ENCODE results near the gene VPS25.

The VPS25 gene

GRCh38 chr17:42782166-42783061 is 9.2 kb downstream of the VPS25 start:
- no peak overlapping the region for H3K4me2 ChIP-seq

GRCh38 chr17:42783062-42783790 is 10.0 kb downstream of the VPS25 start:
- Histone ChIP-seq H3K27ac (no peak overlapping the region), H3K9ac (no peak overlapping the region), H3K4me2 (no peak overlapping the region), H3K9me3 (peaks cover 4% of the 10 kb centered on the region; the same call in 1 of the 2 replicates), H4K20me1 (peaks cover 48% of the 10 kb centered on the region; the same call in 1 of the 2 replicates), H3K4me1 (peaks cover 9% of the 10 kb centered on the region; the same call in 1 of the 2 replicates), H3K36me3 (peaks cover 19% of the 10 kb centered on the region; the same call in 1 of the 2 replicates), H3K27me3 (peaks cover 96% of the 10 kb centered on the region), H3K4me3 (no peak overlapping the region)
- no peak for TF ChIP-seq Cebpa-rat (IDR thresholded peaks at IDR 0.05)

More at GRCh38 chr17:42782166-42783061, 9.2 kb downstream of the VPS25 start:
- H3K4me3 ChIP-seq = no peak overlapping the region
- H3K9ac ChIP-seq = no peak overlapping the region
- H3K27ac ChIP-seq = no peak overlapping the region
- H3K9me3 ChIP-seq = peaks cover 4% of the 10 kb centered on the region; the same call in 1 of the 2 replicates
- H4K20me1 ChIP-seq = peaks cover 53% of the 10 kb centered on the region; the same call in 1 of the 2 replicates
- peaks cover 26% of the 10 kb centered on the region; the same call in 1 of the 2 replicates for H3K36me3 ChIP-seq
- peaks cover 9% of the 10 kb centered on the region; the same call in 1 of the 2 replicates for H3K4me1 ChIP-seq
- no peak for TF ChIP-seq Cebpa-rat (IDR thresholded peaks at IDR 0.05)
- peaks cover 98% of the 10 kb centered on the region for H3K27me3 ChIP-seq

DNA sequence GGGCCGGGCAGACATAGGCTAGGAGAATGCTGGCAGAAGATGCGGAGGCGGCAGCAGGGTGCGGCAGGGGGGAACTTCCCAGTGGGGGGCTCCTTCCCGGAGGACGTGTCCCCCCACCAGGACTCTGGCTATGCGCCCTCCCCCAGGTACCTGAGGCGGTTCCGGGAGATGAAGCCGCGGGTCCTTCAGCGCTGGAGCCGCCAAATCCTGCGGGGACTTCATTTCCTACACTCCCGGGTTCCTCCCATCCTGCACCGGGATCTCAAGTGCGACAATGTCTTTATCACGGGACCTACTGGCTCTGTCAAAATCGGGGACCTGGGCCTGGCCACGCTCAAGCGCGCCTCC is 10.5 kb downstream of the VPS25 start:
- Histone ChIP-seq H3K27ac (no peak overlapping the region), H3K27me3 (peaks cover 91% of the 10 kb centered on the region), H4K20me1 (peaks cover 48% of the 10 kb centered on the region; the same call in 1 of the 2 replicates), H3K9me3 (peaks cover 4% of the 10 kb centered on the region; the same call in 1 of the 2 replicates), H3K36me3 (peaks cover 13% of the 10 kb centered on the region; the same call in 1 of the 2 replicates), H3K4me3 (no peak overlapping the region), H3K4me2 (no peak overlapping the region), H3K4me1 (peaks cover 9% of the 10 kb centered on the region; the same call in 1 of the 2 replicates), H3K9ac (no peak overlapping the region)
- TF ChIP-seq Cebpa-rat (IDR thresholded peaks at IDR 0.05) = no peak

DNA sequence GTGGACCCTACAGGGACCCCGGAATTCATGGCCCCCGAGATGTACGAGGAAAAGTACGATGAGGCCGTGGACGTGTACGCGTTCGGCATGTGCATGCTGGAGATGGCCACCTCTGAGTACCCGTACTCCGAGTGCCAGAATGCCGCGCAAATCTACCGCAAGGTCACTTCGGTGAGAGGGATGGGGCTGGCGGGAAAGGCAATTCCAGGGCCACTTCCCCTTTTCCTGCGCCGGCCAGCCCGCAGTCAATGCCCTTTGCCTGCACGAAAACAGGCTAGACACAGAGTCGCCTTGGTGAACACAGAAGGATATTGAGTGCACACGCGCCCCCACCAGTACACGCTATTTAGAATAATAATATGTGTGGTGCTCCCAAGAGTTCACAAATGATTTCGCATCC is 11.2 kb downstream of the VPS25 start:
- Histone ChIP-seq H3K9ac (no peak overlapping the region), H3K4me3 (no peak overlapping the region), H3K4me2 (no peak overlapping the region), H3K36me3 (peaks cover 7% of the 10 kb centered on the region; the same call in 1 of the 2 replicates), H3K4me1 (peaks cover 9% of the 10 kb centered on the region; the same call in 1 of the 2 replicates), H4K20me1 (peaks cover 43% of the 10 kb centered on the region; the same call in 1 of the 2 replicates), H3K27me3 (peaks cover 84% of the 10 kb centered on the region), H3K9me3 (peaks cover 4% of the 10 kb centered on the region; the same call in 1 of the 2 replicates), H3K27ac (no peak overlapping the region)
- no peak for TF ChIP-seq Cebpa-rat (IDR thresholded peaks at IDR 0.05)

- no peak overlapping the region for H3K9ac ChIP-seq
- no peak for TF ChIP-seq Cebpa-rat (IDR thresholded peaks at IDR 0.05)
Measured at GRCh38 chr17:42784811-42785592, 11.8 kb downstream of the VPS25 start.

DNA sequence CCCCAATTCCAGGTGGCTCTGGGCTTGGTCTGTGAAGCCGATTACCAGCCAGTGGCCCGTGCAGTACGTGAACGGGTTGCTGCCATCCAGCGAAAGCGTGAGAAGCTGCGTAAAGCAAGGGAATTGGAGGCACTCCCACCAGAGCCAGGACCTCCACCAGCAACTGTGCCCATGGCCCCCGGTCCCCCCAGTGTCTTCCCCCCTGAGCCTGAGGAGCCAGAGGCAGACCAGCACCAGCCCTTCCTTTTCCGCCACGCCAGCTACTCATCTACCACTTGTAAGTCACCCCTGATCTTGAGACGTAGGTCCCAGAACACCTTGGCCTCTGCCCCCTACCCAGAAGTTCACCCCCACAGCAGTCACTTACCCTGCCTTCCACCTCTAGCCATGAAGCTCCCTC is 14.0 kb downstream of the VPS25 start:
- Histone ChIP-seq H3K9me3 (peaks cover 4% of the 10 kb centered on the region; the same call in 1 of the 2 replicates), H4K20me1 (peaks cover 19% of the 10 kb centered on the region; the same call in 1 of the 2 replicates), H3K27me3 (peaks cover 56% of the 10 kb centered on the region), H3K27ac (no peak overlapping the region), H3K4me1 (no peaks in the 10 kb centered on the region), H3K4me2 (no peak overlapping the region), H3K4me3 (no peak overlapping the region), H3K9ac (no peak overlapping the region), H3K36me3 (no peaks in the 10 kb centered on the region)
- no peak for TF ChIP-seq Cebpa-rat (IDR thresholded peaks at IDR 0.05)

More at GRCh38 chr17:42784811-42785592, 11.8 kb downstream of the VPS25 start:
- peaks cover 78% of the 10 kb centered on the region for H3K27me3 ChIP-seq
- H3K27ac ChIP-seq = no peak overlapping the region
- H3K4me2 ChIP-seq = no peak overlapping the region
- peaks cover under 1% of the 10 kb centered on the region; the same call in 1 of the 2 replicates for H3K36me3 ChIP-seq
- H3K4me3 ChIP-seq = no peak overlapping the region
- H3K4me1 ChIP-seq = peaks cover 5% of the 10 kb centered on the region; the same call in 1 of the 2 replicates
- peaks cover 37% of the 10 kb centered on the region; the same call in 1 of the 2 replicates for H4K20me1 ChIP-seq
- H3K9me3 ChIP-seq = peaks cover 4% of the 10 kb centered on the region; the same call in 1 of the 2 replicates

DNA sequence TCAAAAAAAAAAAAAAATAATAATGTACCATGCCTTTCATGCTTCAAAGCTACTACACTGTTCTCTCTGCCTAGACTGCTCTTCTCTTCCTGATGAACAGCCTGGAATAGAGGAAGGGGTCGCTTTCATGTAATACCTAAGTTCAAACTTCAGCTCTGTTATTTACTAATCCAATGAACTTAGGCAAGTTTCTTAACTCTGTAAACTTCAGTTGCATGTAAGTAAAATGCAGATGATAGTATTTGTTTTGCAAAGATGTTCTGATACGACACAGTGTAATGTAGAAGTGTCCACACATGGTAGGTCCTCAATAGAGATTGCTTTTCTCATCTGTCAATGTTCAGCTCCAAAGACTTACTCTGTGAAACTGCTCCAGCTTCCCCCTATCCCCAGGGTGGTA is 18.7 kb downstream of the VPS25 start:
- H3K9ac ChIP-seq = no peak overlapping the region
- no peak overlapping the region for H3K27ac ChIP-seq
- H3K27me3 ChIP-seq = peaks cover 9% of the 10 kb centered on the region
- no peaks in the 10 kb centered on the region for H3K9me3 ChIP-seq
- peaks cover 18% of the 10 kb centered on the region for H3K36me3 ChIP-seq
- H3K4me3 ChIP-seq = no peak overlapping the region
- no peaks in the 10 kb centered on the region for H4K20me1 ChIP-seq
- no peak overlapping the region for H3K4me2 ChIP-seq
- H3K4me1 ChIP-seq = peaks cover 4% of the 10 kb centered on the region
- TF ChIP-seq Cebpa-rat (IDR thresholded peaks at IDR 0.05) = no peak

DNA sequence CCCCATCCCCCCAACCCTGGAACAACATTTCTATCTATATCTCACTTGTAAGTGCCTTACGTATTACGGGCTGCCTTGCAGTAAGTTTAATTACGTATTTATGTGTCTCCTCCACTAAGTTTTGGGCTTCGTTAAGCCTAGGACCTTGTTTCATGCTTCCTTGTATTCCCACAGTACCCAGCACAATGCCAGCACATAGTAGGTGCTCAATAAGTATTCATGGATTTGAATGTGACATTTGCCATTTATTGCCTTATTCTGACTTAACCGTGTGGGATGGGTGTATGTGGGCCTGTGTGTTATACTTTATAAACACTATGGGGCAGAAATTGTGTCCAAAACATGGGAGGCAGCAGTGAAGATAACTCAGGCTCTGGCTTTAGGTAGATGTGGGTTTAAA is 19.3 kb downstream of the VPS25 start:
- Histone ChIP-seq H3K4me2 (no peak overlapping the region), H3K27ac (no peak overlapping the region), H3K9me3 (no peaks in the 10 kb centered on the region), H3K4me3 (no peak overlapping the region), H3K27me3 (peaks cover 3% of the 10 kb centered on the region; the same call in 1 of the 2 replicates), H4K20me1 (no peaks in the 10 kb centered on the region), H3K9ac (no peak overlapping the region), H3K4me1 (peaks cover 10% of the 10 kb centered on the region), H3K36me3 (peaks cover 21% of the 10 kb centered on the region)
- no peak for TF ChIP-seq Cebpa-rat (IDR thresholded peaks at IDR 0.05)

GRCh38 chr17:42795061-42795460 is 21.8 kb downstream of the VPS25 start:
- H3K27me3 ChIP-seq = no peaks in the 10 kb centered on the region
- no peak for TF ChIP-seq Cebpa-rat (IDR thresholded peaks at IDR 0.05)

More at GRCh38 chr17:42795061-42795460, 21.8 kb downstream of the VPS25 start:
- H3K9ac ChIP-seq = no peak overlapping the region
- H3K27ac ChIP-seq = no peak overlapping the region
- no peak overlapping the region for H3K4me3 ChIP-seq
- H3K4me2 ChIP-seq = no peak overlapping the region
- no peaks in the 10 kb centered on the region for H4K20me1 ChIP-seq
- H3K9me3 ChIP-seq = no peaks in the 10 kb centered on the region
- peaks cover 21% of the 10 kb centered on the region for H3K4me1 ChIP-seq
- H3K36me3 ChIP-seq = peaks cover 21% of the 10 kb centered on the region

Data from BLaER1 (cell line).